OCI-LY7 (cell line): Measurements from ENCODE around the gene NFKBIB. TPM values are rescaled to one million over a fixed set of nuclear protein-coding genes. Genes with fewer than 3 reads are reported as not detected.

ENCODE experiments used
- BruUV-seq: library from RNA; stranded (reverse); fragments of 400-500 nt; replicated peaks from 2 replicates; lab custom pipeline; 2021; lab: Mats Ljungman, UMichigan
- CTCF ChIA-PET: fragments of 300-600 bp; sonication (Branson Sonifier 250); formaldehyde crosslinking; loops from one replicate; lab custom pipeline; 2022; ENCODE audit warnings: antibody characterized with exemption; ENCODE audit not compliant: unreplicated experiment; lab: Charles Lee
- POLR2A ChIA-PET: fragments of 300-600 bp; sonication (Branson Sonifier 250); formaldehyde crosslinking; loops from one replicate; lab custom pipeline; 2022; ENCODE audit warnings: antibody characterized with exemption; lab: Charles Lee
- DNase-seq: peaks from one replicate; pipeline ENCODE4 v3.0.0-alpha.2; 2015; ENCODE audit warnings: low spot score
- H2AFZ ChIP-seq: fragments of 200-600 bp; sonication (generic), shearing (Covaris generic); 2 replicates; pipeline ENCODE4 v1.6.1; 2014; ENCODE audit warnings: mild to moderate bottlenecking, antibody characterized with exemption, low read length, moderate library complexity
- H3K27ac ChIP-seq: fragments of 200-600 bp; sonication (generic); 2 replicates; pipeline ENCODE4 v1.5.1; 2014; ENCODE audit warnings: mixed run types, low read depth, mild to moderate bottlenecking, moderate library complexity, low read length, inconsistent platforms; ENCODE audit not compliant: poor library complexity, severe bottlenecking
- H3K36me3 ChIP-seq: fragments of 200-600 bp; sonication (generic); 2 replicates; pipeline ENCODE4 v1.6.1; 2014; ENCODE audit warnings: mild to moderate bottlenecking, antibody characterized with exemption, low read length, moderate library complexity, mixed read lengths; ENCODE audit not compliant: insufficient read depth
- H3K4me1 ChIP-seq: fragments of 200-600 bp; sonication (generic); 2 replicates; pipeline ENCODE4 v1.5.1; 2014; ENCODE audit warnings: mild to moderate bottlenecking, low read length; ENCODE audit not compliant: insufficient read depth, poor library complexity, severe bottlenecking
- H3K4me2 ChIP-seq: fragments of 200-600 bp; sonication (generic); 2 replicates; pipeline ENCODE4 v1.6.1; 2014; ENCODE audit warnings: mild to moderate bottlenecking, low read length
- H3K4me3 ChIP-seq: fragments of 200-600 bp; sonication (generic); 2 replicates; pipeline ENCODE4 v1.5.1; 2014; ENCODE audit warnings: mild to moderate bottlenecking, low read depth, low read length; ENCODE audit not compliant: poor library complexity, severe bottlenecking
- H3K79me2 ChIP-seq: fragments of 200-600 bp; sonication (generic); 2 replicates; pipeline ENCODE4 v1.6.1; 2016; ENCODE audit warnings: low read depth, mild to moderate bottlenecking, low read length, moderate library complexity, mixed read lengths; ENCODE audit not compliant: insufficient read depth
- H3K9me2 ChIP-seq: fragments of 200-600 bp; sonication (generic); 2 replicates; pipeline ENCODE4 v1.6.1; 2016; ENCODE audit warnings: mild to moderate bottlenecking, low read length, mixed read lengths; ENCODE audit not compliant: insufficient read depth
- H3K9me3 ChIP-seq: fragments of 200-600 bp; sonication (generic); 2 replicates; pipeline ENCODE4 v1.6.1; 2014; ENCODE audit warnings: mild to moderate bottlenecking, mixed run types, low read length, mixed read lengths
- H4K20me1 ChIP-seq: fragments of 200-600 bp; sonication (generic); 2 replicates; pipeline ENCODE4 v1.6.1; 2014; ENCODE audit warnings: mild to moderate bottlenecking, antibody characterized with exemption, low read length, moderate library complexity, mixed read lengths; ENCODE audit not compliant: insufficient read depth
- CTCF ChIP-seq: fragments of 200-600 bp; sonication (generic); conservative IDR thresholded peaks from 2 replicates; pipeline ENCODE4 v1.5.1; 2014; ENCODE audit warnings: mild to moderate bottlenecking, antibody characterized with exemption, low read length, moderate library complexity, mixed read lengths
- EZH2phosphoT487 ChIP-seq: fragments of 200-600 bp; sonication (generic); IDR thresholded peaks from 2 replicates; pipeline ENCODE4 v1.6.1; 2018; ENCODE audit warnings: low read depth, borderline replicate concordance, mild to moderate bottlenecking, mixed run types, antibody characterized with exemption, low read length, moderate library complexity, mixed read lengths
- intact Hi-C: fragments of 100-400 bp; cut with micrococcal nuclease; formaldehyde crosslinking; loops from one replicate; pipeline ENCODE4 v1.10.0; 2022; ENCODE audit not compliant: unreplicated experiment
- total RNA-seq, 2 experiments: library from RNA; depleted of rRNA in 1 of 2; stranded (reverse); fragments of >200 nt in 1 of 2; shearing (Covaris generic) in 1 of 2; gene quantifications; 2 replicates each; pipeline ENCODE4 v1.2.3, GENCODE V29; 2014 to 2022

NFKBIB gene
- total RNA-seq, 2 experiments from 2014 or later, result 20.4 to 25.3 TPM

- H3K27ac ChIP-seq, result no peak overlapping the region
- H3K4me2 ChIP-seq, result no peak overlapping the region
- no peaks in the 10 kb centered on the region for H3K9me2 ChIP-seq
- H3K4me1 ChIP-seq, result no peaks in the 10 kb centered on the region
- no peak for TF ChIP-seq CTCF
- CTCF ChIA-PET, result no interaction called here
- BruUV-seq, result no TSS peak
- DNase-seq, result no peak
- H4K20me1 ChIP-seq, result no peaks in the 10 kb centered on the region
- POLR2A ChIA-PET, result no interaction called here
- no peaks in the 10 kb centered on the region for H3K9me3 ChIP-seq
- intact Hi-C loops, result no loop called here
- no peak overlapping the region for H3K4me3 ChIP-seq
- H2AFZ ChIP-seq, result no peak overlapping the region
- peaks cover 26% of the 10 kb centered on the region for H3K36me3 ChIP-seq
- H3K79me2 ChIP-seq, result no peaks in the 10 kb centered on the region
These were observed 7.9 kb downstream of the NFKBIB start for GRCh38 chr19:38907670-38908069.

GRCh38 chr19:38908911-38909310 is 9.1 kb downstream of the NFKBIB start:
- POLR2A ChIA-PET, result no interaction called here
- TF ChIP-seq CTCF (no peak), EZH2phosphoT487 (no peak)
- intact Hi-C loops, result no loop called here

GRCh38 chr19:38910488-38910887 is 10.7 kb downstream of the NFKBIB start:
- CTCF ChIA-PET, result no interaction called here
- no peak overlapping the region for H3K4me3 ChIP-seq
- H3K79me2 ChIP-seq, result no peaks in the 10 kb centered on the region
- no peaks in the 10 kb centered on the region for H3K9me3 ChIP-seq
- H4K20me1 ChIP-seq, result no peaks in the 10 kb centered on the region
- intact Hi-C loops, result no loop called here
- H3K27ac ChIP-seq, result no peak overlapping the region
- no TSS peak for BruUV-seq
- H3K36me3 ChIP-seq, result peaks cover 23% of the 10 kb centered on the region
- no peaks in the 10 kb centered on the region for H3K4me1 ChIP-seq
- POLR2A ChIA-PET, result no interaction called here
- no peak for DNase-seq
- H3K9me2 ChIP-seq, result no peaks in the 10 kb centered on the region
- no peak overlapping the region for H3K4me2 ChIP-seq
- no peak for TF ChIP-seq EZH2phosphoT487
- no peak for TF ChIP-seq CTCF
- no peak overlapping the region for H2AFZ ChIP-seq

More at GRCh38 chr19:38908911-38909310, 9.1 kb downstream of the NFKBIB start:
- no peak overlapping the region for H3K4me3 ChIP-seq
- H4K20me1 ChIP-seq, result no peaks in the 10 kb centered on the region
- no peaks in the 10 kb centered on the region for H3K9me2 ChIP-seq
- no peaks in the 10 kb centered on the region for H3K79me2 ChIP-seq
- no peak for DNase-seq
- CTCF ChIA-PET, result no interaction called here
- H2AFZ ChIP-seq, result no peak overlapping the region
- H3K4me1 ChIP-seq, result no peaks in the 10 kb centered on the region
- no TSS peak for BruUV-seq
- no peak overlapping the region for H3K27ac ChIP-seq
- no peak overlapping the region for H3K4me2 ChIP-seq
- no peaks in the 10 kb centered on the region for H3K9me3 ChIP-seq
- H3K36me3 ChIP-seq, result peaks cover 26% of the 10 kb centered on the region
